Neural cell (in vitro differentiated cells): ENCODE results near the gene IFTAP. TPM values are rescaled to one million over a fixed set of nuclear protein-coding genes. Genes with fewer than 3 reads are reported as not detected.
"Not testable (repeated sequence)": the region's sequence is repeated elsewhere in the genome, so short reads cannot be mapped to it uniquely, and the experiment has no call there.

Experiments used
- H2AFZ ChIP-seq: fragments of 200-600, 300-800 bp; sonication (generic), shearing (Covaris generic); 2 replicates; pipeline ENCODE4 v1.6.0; 2014; ENCODE audit warnings: low read depth, mild to moderate bottlenecking, antibody characterized with exemption, low read length, moderate library complexity
- H3F3A ChIP-seq: fragments of 200-600 bp; shearing (Covaris generic); 2 replicates; pipeline ENCODE4 v1.6.1; 2016; ENCODE audit warnings: mild to moderate bottlenecking, moderate library complexity, mixed read lengths, antibody characterized with exemption, low read length; ENCODE audit not compliant: insufficient read depth, poor library complexity, severe bottlenecking
- H3K27ac ChIP-seq: fragments of 200-600, 300-800 bp; sonication (generic), shearing (Covaris generic); 2 replicates; pipeline ENCODE4 v1.5.1; 2014; ENCODE audit warnings: mild to moderate bottlenecking, low read length, moderate library complexity
- H3K27me3 ChIP-seq: fragments of 300-800, 200-600 bp; sonication (generic), shearing (Covaris generic); 2 replicates; pipeline ENCODE4 v1.6.0; 2014; ENCODE audit warnings: mild to moderate bottlenecking, low read depth, low read length, moderate library complexity; ENCODE audit not compliant: insufficient read depth
- H3K36me3 ChIP-seq: fragments of 300-800, 200-600 bp; sonication (generic), shearing (Covaris generic); 2 replicates; pipeline ENCODE4 v1.5.1; 2014; ENCODE audit warnings: mild to moderate bottlenecking, antibody characterized with exemption, low read length, moderate library complexity; ENCODE audit not compliant: insufficient read depth
- H3K4me2 ChIP-seq: fragments of 300-800, 200-600 bp; sonication (generic), shearing (Covaris generic); 2 replicates; pipeline ENCODE4 v1.6.0; 2014; ENCODE audit warnings: mild to moderate bottlenecking, low read length
- H3K4me3 ChIP-seq: fragments of 300-800, 200-600 bp; sonication (generic), shearing (Covaris generic); 2 replicates; pipeline ENCODE4 v1.5.1; 2014; ENCODE audit warnings: mild to moderate bottlenecking, low read length, moderate library complexity
- H3K79me2 ChIP-seq: fragments of 200-600 bp; shearing (Covaris generic); replicated peaks from 2 replicates; pipeline ENCODE4 v1.6.0; 2014; ENCODE audit warnings: mild to moderate bottlenecking, low read length, moderate library complexity; ENCODE audit not compliant: insufficient read depth
- H3K9ac ChIP-seq: fragments of 300-800, 200-600 bp; sonication (generic), shearing (Covaris generic); 2 replicates; pipeline ENCODE4 v1.6.1; 2016; ENCODE audit warnings: mild to moderate bottlenecking, low read length, mixed read lengths
- H3K9me2 ChIP-seq: fragments of 200-600 bp; shearing (Covaris generic); 2 replicates; pipeline ENCODE4 v1.6.1; 2016; ENCODE audit warnings: mild to moderate bottlenecking, low read length, mixed read lengths; ENCODE audit not compliant: insufficient read depth
- H3K9me3 ChIP-seq: fragments of 200-600, 300-800 bp; sonication (generic), shearing (Covaris generic); 2 replicates; pipeline ENCODE4 v1.6.1; 2016; ENCODE audit warnings: mild to moderate bottlenecking, mixed run types, low read length, moderate library complexity, mixed read lengths
- H4K20me1 ChIP-seq: fragments of 200-600 bp; shearing (Covaris generic); 2 replicates; pipeline ENCODE4 v1.6.1; 2016; ENCODE audit warnings: mild to moderate bottlenecking, mixed run types; ENCODE audit not compliant: insufficient read depth
- EP300 ChIP-seq: fragments of 450-650 bp; conservative IDR thresholded peaks from 2 replicates; pipeline ENCODE4 v1.6.1; 2014; ENCODE audit warnings: antibody characterized with exemption, mild to moderate bottlenecking, moderate library complexity; ENCODE audit not compliant: poor library complexity, severe bottlenecking
- EZH2 ChIP-seq: fragments of 200-600, 300-800 bp; shearing (Covaris generic), sonication (generic); IDR thresholded peaks from 2 replicates; pipeline ENCODE4 v1.6.1; 2014; ENCODE audit warnings: antibody characterized with exemption, low read length, borderline replicate concordance, mild to moderate bottlenecking; ENCODE audit not compliant: insufficient read depth, poor library complexity, severe bottlenecking
- MXI1 ChIP-seq: fragments of 450-650 bp; conservative IDR thresholded peaks from 2 replicates; pipeline ENCODE4 v1.6.1; 2014; ENCODE audit warnings: antibody characterized with exemption, mild to moderate bottlenecking; ENCODE audit not compliant: poor library complexity, severe bottlenecking
- POLR2AphosphoS5 ChIP-seq: IDR thresholded peaks from 2 replicates; pipeline ENCODE4 v1.6.1; 2012
- RAD21 ChIP-seq: fragments of 450-650 bp; conservative IDR thresholded peaks from 2 replicates; pipeline ENCODE4 v1.6.1; 2014; ENCODE audit warnings: antibody characterized with exemption, mild to moderate bottlenecking, moderate library complexity
- SMC3 ChIP-seq: fragments of 450-650 bp; conservative IDR thresholded peaks from 2 replicates; pipeline ENCODE4 v1.6.1; 2014; ENCODE audit warnings: antibody characterized with exemption, mild to moderate bottlenecking, moderate library complexity; ENCODE audit not compliant: poor library complexity
- TAF1 ChIP-seq: IDR thresholded peaks from 2 replicates; pipeline ENCODE4 v1.6.1; 2012; ENCODE audit warnings: low read depth
- polyA plus RNA-seq: library from polyadenylated mRNA; depleted of rRNA; stranded (reverse); fragments of >200 nt; gene quantifications from 2 replicates; pipeline ENCODE4 v1.2.3, GENCODE V29; 2014
- TF ChIP-seq, protein P1 (sequence below): IDR thresholded peaks from 2 replicates; pipeline ENCODE4 v1.6.1; 2012; ENCODE audit warnings: borderline replicate concordance
- TF ChIP-seq, protein P2 (sequence below): fragments of 450-650 bp; IDR thresholded peaks from 2 replicates; pipeline ENCODE4 v1.5.1; 2014; ENCODE audit warnings: antibody characterized with exemption, mild to moderate bottlenecking, moderate library complexity; ENCODE audit not compliant: poor library complexity, severe bottlenecking

Gene IFTAP
- polyA plus RNA-seq, 1 donor from 2014 or later: 71.9 TPM

DNA sequence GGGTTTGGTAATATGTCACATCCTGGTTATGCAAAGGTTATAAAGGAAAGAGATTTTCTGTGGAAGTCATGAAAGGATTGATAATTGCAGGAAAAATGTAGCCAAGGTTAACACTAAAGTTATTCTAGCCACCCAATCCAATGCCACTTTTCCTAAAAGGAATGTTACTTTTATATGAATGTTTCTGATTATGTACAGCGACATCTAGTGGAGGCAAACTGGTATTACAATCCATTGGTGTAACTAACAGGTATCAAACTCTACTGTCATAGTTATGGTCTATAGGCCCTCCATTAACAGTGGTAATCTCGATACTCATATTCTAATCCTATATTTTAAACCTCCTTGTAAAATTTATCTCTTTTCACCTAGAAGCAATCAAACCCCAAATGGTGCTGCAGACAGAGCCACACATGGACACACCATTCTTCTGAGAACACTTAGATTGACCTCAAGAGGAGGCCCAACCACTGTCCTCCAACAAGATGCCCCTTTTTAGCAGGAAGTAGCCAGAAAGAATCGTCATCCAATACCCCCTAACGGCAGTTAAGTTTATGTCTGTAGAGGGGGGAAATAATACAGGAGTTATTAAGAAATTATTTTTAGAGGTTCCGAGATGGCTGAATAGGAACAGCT lies 78.6 kb downstream of the IFTAP start:
- no peak for TF ChIP-seq POLR2AphosphoS5
- TF ChIP-seq, protein P1, sequence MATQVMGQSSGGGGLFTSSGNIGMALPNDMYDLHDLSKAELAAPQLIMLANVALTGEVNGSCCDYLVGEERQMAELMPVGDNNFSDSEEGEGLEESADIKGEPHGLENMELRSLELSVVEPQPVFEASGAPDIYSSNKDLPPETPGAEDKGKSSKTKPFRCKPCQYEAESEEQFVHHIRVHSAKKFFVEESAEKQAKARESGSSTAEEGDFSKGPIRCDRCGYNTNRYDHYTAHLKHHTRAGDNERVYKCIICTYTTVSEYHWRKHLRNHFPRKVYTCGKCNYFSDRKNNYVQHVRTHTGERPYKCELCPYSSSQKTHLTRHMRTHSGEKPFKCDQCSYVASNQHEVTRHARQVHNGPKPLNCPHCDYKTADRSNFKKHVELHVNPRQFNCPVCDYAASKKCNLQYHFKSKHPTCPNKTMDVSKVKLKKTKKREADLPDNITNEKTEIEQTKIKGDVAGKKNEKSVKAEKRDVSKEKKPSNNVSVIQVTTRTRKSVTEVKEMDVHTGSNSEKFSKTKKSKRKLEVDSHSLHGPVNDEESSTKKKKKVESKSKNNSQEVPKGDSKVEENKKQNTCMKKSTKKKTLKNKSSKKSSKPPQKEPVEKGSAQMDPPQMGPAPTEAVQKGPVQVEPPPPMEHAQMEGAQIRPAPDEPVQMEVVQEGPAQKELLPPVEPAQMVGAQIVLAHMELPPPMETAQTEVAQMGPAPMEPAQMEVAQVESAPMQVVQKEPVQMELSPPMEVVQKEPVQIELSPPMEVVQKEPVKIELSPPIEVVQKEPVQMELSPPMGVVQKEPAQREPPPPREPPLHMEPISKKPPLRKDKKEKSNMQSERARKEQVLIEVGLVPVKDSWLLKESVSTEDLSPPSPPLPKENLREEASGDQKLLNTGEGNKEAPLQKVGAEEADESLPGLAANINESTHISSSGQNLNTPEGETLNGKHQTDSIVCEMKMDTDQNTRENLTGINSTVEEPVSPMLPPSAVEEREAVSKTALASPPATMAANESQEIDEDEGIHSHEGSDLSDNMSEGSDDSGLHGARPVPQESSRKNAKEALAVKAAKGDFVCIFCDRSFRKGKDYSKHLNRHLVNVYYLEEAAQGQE: no peak
- TF ChIP-seq SMC3: peak; percentile 38
- TF ChIP-seq, protein P2, sequence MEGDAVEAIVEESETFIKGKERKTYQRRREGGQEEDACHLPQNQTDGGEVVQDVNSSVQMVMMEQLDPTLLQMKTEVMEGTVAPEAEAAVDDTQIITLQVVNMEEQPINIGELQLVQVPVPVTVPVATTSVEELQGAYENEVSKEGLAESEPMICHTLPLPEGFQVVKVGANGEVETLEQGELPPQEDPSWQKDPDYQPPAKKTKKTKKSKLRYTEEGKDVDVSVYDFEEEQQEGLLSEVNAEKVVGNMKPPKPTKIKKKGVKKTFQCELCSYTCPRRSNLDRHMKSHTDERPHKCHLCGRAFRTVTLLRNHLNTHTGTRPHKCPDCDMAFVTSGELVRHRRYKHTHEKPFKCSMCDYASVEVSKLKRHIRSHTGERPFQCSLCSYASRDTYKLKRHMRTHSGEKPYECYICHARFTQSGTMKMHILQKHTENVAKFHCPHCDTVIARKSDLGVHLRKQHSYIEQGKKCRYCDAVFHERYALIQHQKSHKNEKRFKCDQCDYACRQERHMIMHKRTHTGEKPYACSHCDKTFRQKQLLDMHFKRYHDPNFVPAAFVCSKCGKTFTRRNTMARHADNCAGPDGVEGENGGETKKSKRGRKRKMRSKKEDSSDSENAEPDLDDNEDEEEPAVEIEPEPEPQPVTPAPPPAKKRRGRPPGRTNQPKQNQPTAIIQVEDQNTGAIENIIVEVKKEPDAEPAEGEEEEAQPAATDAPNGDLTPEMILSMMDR: peak; percentile 53
- TF ChIP-seq EP300: no peak
- no peak for TF ChIP-seq TAF1
- no peak for TF ChIP-seq EZH2
- TF ChIP-seq RAD21: peak; percentile 37
- no peak for TF ChIP-seq MXI1
- H3K9ac ChIP-seq: no peak overlapping the region
- no peak overlapping the region for H2AFZ ChIP-seq
- no peaks in the 10 kb centered on the region for H3K27me3 ChIP-seq
- no peaks in the 10 kb centered on the region for H3K36me3 ChIP-seq
- no peaks in the 10 kb centered on the region for H3K9me2 ChIP-seq
- no peaks in the 10 kb centered on the region for H3K79me2 ChIP-seq
- H3K4me3 ChIP-seq: no peak overlapping the region
- H3K9me3 ChIP-seq: no peaks in the 10 kb centered on the region
- no peak overlapping the region for H3K4me2 ChIP-seq
- H3K27ac ChIP-seq: no peak overlapping the region
- no peaks in the 10 kb centered on the region for H3F3A ChIP-seq
- no peaks in the 10 kb centered on the region for H4K20me1 ChIP-seq

DNA sequence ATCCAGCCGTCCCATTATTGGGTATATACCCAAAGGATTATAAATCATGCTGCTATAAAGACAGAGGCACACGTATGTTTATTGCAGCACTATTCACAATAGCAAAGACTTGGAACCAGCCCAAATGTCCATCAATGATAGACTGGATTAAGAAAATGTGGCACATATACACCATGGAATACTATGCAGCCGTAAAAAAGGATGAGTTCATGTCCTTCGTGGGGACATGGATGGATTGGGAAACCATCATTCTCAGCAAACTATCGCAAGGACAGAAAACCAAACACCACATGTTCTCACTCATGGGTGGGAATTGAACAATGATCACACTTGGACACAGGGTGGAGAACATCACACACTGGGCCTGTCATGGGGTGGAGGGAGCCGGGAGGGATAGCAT lies 85.2 kb downstream of the IFTAP start:
- not testable (repeated sequence) for H3K27ac ChIP-seq, H3F3A ChIP-seq, H4K20me1 ChIP-seq, H3K79me2 ChIP-seq, H3K4me2 ChIP-seq, H3K9me3 ChIP-seq, H3K4me3 ChIP-seq, H3K36me3 ChIP-seq, H3K9me2 ChIP-seq, H3K27me3 ChIP-seq, H3K9ac ChIP-seq, H2AFZ ChIP-seq

DNA sequence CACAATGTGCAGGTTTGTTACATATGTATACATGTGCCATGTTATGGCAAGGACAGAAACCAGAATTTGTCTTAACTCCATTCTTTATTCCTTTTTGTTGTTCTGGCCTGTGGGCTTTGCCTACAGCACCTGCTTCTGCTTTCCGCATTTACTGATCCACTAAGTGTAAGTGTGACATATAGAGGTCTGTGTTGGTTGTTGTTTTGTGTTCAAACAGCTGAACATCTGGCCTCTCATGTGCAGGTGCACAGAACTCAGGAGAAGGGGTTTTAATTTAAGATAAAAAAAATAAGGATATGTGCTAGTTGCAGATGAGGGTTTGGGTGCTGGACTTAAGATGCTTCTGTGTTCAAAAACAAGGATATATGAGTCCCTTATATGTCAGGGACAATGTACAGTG lies 89.5 kb downstream of the IFTAP start:
- no peaks in the 10 kb centered on the region for H3K36me3 ChIP-seq
- H3K4me3 ChIP-seq: no peak overlapping the region
- no peaks in the 10 kb centered on the region for H4K20me1 ChIP-seq
- TF ChIP-seq, protein P1: no peak
- TF ChIP-seq RAD21 (no peak), TAF1 (no peak), POLR2AphosphoS5 (no peak), EP300 (no peak), SMC3 (no peak), MXI1 (no peak), EZH2 (no peak)
- TF ChIP-seq, protein P2: no peak
- H3F3A ChIP-seq: no peaks in the 10 kb centered on the region
- no peaks in the 10 kb centered on the region for H3K79me2 ChIP-seq
- H3K4me2 ChIP-seq: no peak overlapping the region
- no peak overlapping the region for H3K27ac ChIP-seq
- no peaks in the 10 kb centered on the region for H3K27me3 ChIP-seq
- no peaks in the 10 kb centered on the region for H3K9me2 ChIP-seq
- H3K9me3 ChIP-seq: no peaks in the 10 kb centered on the region
- no peak overlapping the region for H3K9ac ChIP-seq
- no peak overlapping the region for H2AFZ ChIP-seq
